Measurements from ENCODE around the gene BMAL1.

DNA sequence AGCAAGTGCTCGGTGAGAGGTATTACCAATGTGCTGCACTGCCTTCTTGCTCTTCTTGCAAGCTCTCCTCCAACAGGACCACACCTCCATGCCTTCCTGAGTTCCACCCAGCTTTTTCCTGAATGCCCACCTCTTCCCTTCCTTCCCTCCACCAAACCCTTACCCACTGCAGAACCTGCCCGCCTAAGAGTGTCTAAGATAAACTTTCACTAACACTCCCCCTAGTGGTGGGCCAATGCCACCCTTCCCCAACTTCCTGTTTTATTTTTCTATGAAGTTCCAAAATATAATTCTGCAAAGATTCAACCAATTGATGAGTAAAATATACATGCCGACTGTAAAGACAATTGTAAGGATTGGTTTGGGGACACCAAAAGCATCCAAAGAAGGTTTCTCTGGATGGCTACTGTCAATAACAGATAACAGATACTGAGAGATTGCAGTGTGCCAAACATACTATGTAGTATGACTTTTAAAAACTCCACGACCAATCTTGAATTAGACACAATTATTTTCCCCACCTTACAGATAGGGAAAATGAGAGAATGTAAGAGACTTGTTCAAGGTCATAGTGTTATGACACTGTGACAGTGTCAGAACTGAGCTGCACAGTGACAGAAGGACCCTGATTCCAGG lies 38.6 kb upstream of the BMAL1 start:
- TF ChIP-seq POLR2AphosphoS5 (IDR thresholded peaks at IDR 0.05; ENCODE audit: low read depth, low read length) (no peak), SUZ12 (IDR thresholded peaks at IDR 0.05; ENCODE audit: low read length) (no peak), NRF1 (IDR thresholded peaks at IDR 0.05; ENCODE audit: low read depth, low read length) (no peak)
- TF ChIP-seq, protein P1, sequence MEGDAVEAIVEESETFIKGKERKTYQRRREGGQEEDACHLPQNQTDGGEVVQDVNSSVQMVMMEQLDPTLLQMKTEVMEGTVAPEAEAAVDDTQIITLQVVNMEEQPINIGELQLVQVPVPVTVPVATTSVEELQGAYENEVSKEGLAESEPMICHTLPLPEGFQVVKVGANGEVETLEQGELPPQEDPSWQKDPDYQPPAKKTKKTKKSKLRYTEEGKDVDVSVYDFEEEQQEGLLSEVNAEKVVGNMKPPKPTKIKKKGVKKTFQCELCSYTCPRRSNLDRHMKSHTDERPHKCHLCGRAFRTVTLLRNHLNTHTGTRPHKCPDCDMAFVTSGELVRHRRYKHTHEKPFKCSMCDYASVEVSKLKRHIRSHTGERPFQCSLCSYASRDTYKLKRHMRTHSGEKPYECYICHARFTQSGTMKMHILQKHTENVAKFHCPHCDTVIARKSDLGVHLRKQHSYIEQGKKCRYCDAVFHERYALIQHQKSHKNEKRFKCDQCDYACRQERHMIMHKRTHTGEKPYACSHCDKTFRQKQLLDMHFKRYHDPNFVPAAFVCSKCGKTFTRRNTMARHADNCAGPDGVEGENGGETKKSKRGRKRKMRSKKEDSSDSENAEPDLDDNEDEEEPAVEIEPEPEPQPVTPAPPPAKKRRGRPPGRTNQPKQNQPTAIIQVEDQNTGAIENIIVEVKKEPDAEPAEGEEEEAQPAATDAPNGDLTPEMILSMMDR (IDR thresholded peaks at IDR 0.05; ENCODE audit: control extremely low read depth in 1 of 3, insufficient read depth in 1 of 3, low read depth in 1 of 3, low read length in 3 of 3): peak; percentile 52 to 68 (median 67)
- TF ChIP-seq, protein P2, sequence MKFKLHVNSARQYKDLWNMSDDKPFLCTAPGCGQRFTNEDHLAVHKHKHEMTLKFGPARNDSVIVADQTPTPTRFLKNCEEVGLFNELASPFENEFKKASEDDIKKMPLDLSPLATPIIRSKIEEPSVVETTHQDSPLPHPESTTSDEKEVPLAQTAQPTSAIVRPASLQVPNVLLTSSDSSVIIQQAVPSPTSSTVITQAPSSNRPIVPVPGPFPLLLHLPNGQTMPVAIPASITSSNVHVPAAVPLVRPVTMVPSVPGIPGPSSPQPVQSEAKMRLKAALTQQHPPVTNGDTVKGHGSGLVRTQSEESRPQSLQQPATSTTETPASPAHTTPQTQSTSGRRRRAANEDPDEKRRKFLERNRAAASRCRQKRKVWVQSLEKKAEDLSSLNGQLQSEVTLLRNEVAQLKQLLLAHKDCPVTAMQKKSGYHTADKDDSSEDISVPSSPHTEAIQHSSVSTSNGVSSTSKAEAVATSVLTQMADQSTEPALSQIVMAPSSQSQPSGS (IDR thresholded peaks at IDR 0.05; ENCODE audit: low read length): no peak

Data from H1 (cell line).